ENCODE results near the gene PALLD. TPM values are rescaled to one million over a fixed set of nuclear protein-coding genes. Genes with fewer than 3 reads are reported as not detected.

PALLD gene
- total RNA-seq, 3 donors from 2014 or later = 112 to 663 (median 150) TPM

- Histone ChIP-seq H3K4me3 (no peak overlapping the region), H3K4me1 (ENCODE audit: low read depth) (no peaks in the 10 kb centered on the region), H3K36me3 (ENCODE audit: low read depth) (no peaks in the 10 kb centered on the region), H3K9me3 (no peaks in the 10 kb centered on the region)
- TF ChIP-seq CTCF (IDR thresholded peaks at IDR 0.05) = no peak
- ATAC-seq (no peak), DNase-seq (no peak)
- intact Hi-C loops (cut with DNase I, micrococcal nuclease) = no loop called here
These were observed 31.5 kb downstream of the PALLD start for GRCh38 chr4:168528131-168528949.

GRCh38 chr4:168529257-168529656 lies 32.4 kb downstream of the PALLD start:
- no peaks in the 10 kb centered on the region for H3K36me3 ChIP-seq (ENCODE audit: low read depth)
- ATAC-seq (no peak), DNase-seq (no peak)
- H3K9me3 ChIP-seq = no peaks in the 10 kb centered on the region
- H3K4me1 ChIP-seq (ENCODE audit: low read depth) = no peaks in the 10 kb centered on the region
- TF ChIP-seq CTCF (IDR thresholded peaks at IDR 0.05) = no peak
- intact Hi-C loops (cut with DNase I, micrococcal nuclease) = no loop called here
- H3K4me3 ChIP-seq = no peak overlapping the region

GRCh38 chr4:168531305-168531704 lies 34.5 kb downstream of the PALLD start:
- no peak for ATAC-seq
- intact Hi-C loops (cut with DNase I, micrococcal nuclease) = no loop called here
- Histone ChIP-seq H3K4me1 (ENCODE audit: low read depth) (no peaks in the 10 kb centered on the region), H3K36me3 (ENCODE audit: low read depth) (no peaks in the 10 kb centered on the region), H3K9me3 (no peaks in the 10 kb centered on the region), H3K4me3 (no peak overlapping the region)
- no peak for DNase-seq
- TF ChIP-seq CTCF (IDR thresholded peaks at IDR 0.05) = no peak

GRCh38 chr4:168534535-168534934 lies 37.7 kb downstream of the PALLD start:
- Histone ChIP-seq H3K9me3 (no peaks in the 10 kb centered on the region), H3K4me3 (no peak overlapping the region), H3K4me1 (ENCODE audit: low read depth) (no peaks in the 10 kb centered on the region), H3K36me3 (ENCODE audit: low read depth) (no peaks in the 10 kb centered on the region)
- no peak for TF ChIP-seq CTCF (IDR thresholded peaks at IDR 0.05)
- no peak for ATAC-seq
- no peak for DNase-seq
- intact Hi-C loops (cut with DNase I, micrococcal nuclease) = no loop called here

- DNase-seq (no peak), ATAC-seq (no peak)
- H3K4me3 ChIP-seq = no peak overlapping the region
- H3K4me1 ChIP-seq (ENCODE audit: low read depth) = no peaks in the 10 kb centered on the region
- no peak for TF ChIP-seq CTCF (IDR thresholded peaks at IDR 0.05)
- H3K9me3 ChIP-seq = no peaks in the 10 kb centered on the region
- H3K36me3 ChIP-seq (ENCODE audit: low read depth) = no peaks in the 10 kb centered on the region
- intact Hi-C loops (cut with DNase I, micrococcal nuclease) = no loop called here
These were observed 38.8 kb downstream of the PALLD start for GRCh38 chr4:168535689-168536088.

Data from mucosa of descending colon (tissue), 3 donors.